Neural progenitor cell (in vitro differentiated cells): ENCODE measurements around the gene CYP4Z1.
"Not testable (repeated sequence)": the region's sequence is repeated elsewhere in the genome, so short reads cannot be mapped to it uniquely, and the experiment has no call there.

Experiments used
- CTCF ChIP-seq: fragments of 200-600 bp; sonication (generic); IDR thresholded peaks from 2 replicates; pipeline ENCODE4 v1.5.1; 2017; ENCODE audit warnings: antibody characterized with exemption, mild to moderate bottlenecking
- EZH2 ChIP-seq: fragments of 200-600 bp; sonication (generic); IDR thresholded peaks from 2 replicates; pipeline ENCODE4 v1.6.1; 2017; ENCODE audit warnings: antibody characterized with exemption, mild to moderate bottlenecking, moderate library complexity
- EZH2phosphoT487 ChIP-seq: fragments of 200-600 bp; sonication (generic); IDR thresholded peaks from 2 replicates; pipeline ENCODE4 v1.6.1; 2017; ENCODE audit warnings: antibody characterized with exemption

- TF ChIP-seq CTCF, EZH2phosphoT487, EZH2: not testable (repeated sequence)
Measured at GRCh38 chr1:47129489-47130230, 62.6 kb downstream of the CYP4Z1 start.
